Trophoblast cell (in vitro differentiated cells and primary cell): ENCODE measurements around the gene SAMD5.

Experiments used
- DNase-seq, 2 donors: peaks; one replicate each; pipeline ENCODE4 v3.0.0-alpha.2; 2016
- H2AFZ ChIP-seq: 2 replicates; pipeline ENCODE4 v1.6.1; 2013; ENCODE audit warnings: low read length, moderate library complexity, mild to moderate bottlenecking; ENCODE audit not compliant: insufficient read depth, poor library complexity
- H2AK5ac ChIP-seq: 2 replicates; pipeline ENCODE4 v1.6.1; 2013; ENCODE audit warnings: mild to moderate bottlenecking, low read length
- H2BK120ac ChIP-seq: 2 replicates; pipeline ENCODE4 v1.6.1; 2013; ENCODE audit warnings: low read length, mild to moderate bottlenecking, moderate library complexity; ENCODE audit not compliant: insufficient read depth, poor library complexity
- H2BK12ac ChIP-seq: 2 replicates; pipeline ENCODE4 v1.6.1; 2013; ENCODE audit warnings: mild to moderate bottlenecking, low read length, moderate library complexity
- H2BK5ac ChIP-seq: 2 replicates; pipeline ENCODE4 v1.6.1; 2013; ENCODE audit warnings: low read length, low read depth, moderate library complexity, mild to moderate bottlenecking; ENCODE audit not compliant: poor library complexity
- H3K14ac ChIP-seq: 2 replicates; pipeline ENCODE4 v1.6.1; 2013; ENCODE audit warnings: mild to moderate bottlenecking, low read length
- H3K18ac ChIP-seq: 2 replicates; pipeline ENCODE4 v1.6.1; 2013; ENCODE audit warnings: mild to moderate bottlenecking, low read length
- H3K23ac ChIP-seq: 2 replicates; pipeline ENCODE4 v1.6.1; 2013; ENCODE audit warnings: low read length
- H3K27ac ChIP-seq: 2 replicates; pipeline ENCODE4 v1.5.1; 2013; ENCODE audit warnings: low read depth, mild to moderate bottlenecking, inconsistent platforms, low read length, moderate library complexity
- H3K27me3 ChIP-seq: 2 replicates; pipeline ENCODE4 v1.6.1; 2013; ENCODE audit warnings: inconsistent platforms, mild to moderate bottlenecking, low read length, moderate library complexity; ENCODE audit not compliant: insufficient read depth
- H3K36me3 ChIP-seq, 2 experiments: 1 replicate in 1 of 2; 2 replicates in 1 of 2; pipeline ENCODE4 v1.6.1; 2013; ENCODE audit warnings: low read length in 2 of 2, mild to moderate bottlenecking in 2 of 2, moderate library complexity in 1 of 2; ENCODE audit not compliant: insufficient read depth in 2 of 2, control insufficient read depth in 1 of 2
- H3K4ac ChIP-seq: 2 replicates; pipeline ENCODE4 v1.6.1; 2013; ENCODE audit warnings: low read depth, mild to moderate bottlenecking, low read length, moderate library complexity
- H3K4me1 ChIP-seq, 2 experiments: 1 replicate in 1 of 2; 2 replicates in 1 of 2; pipeline ENCODE4 v1.6.1; 2013; ENCODE audit warnings: low read length in 2 of 2, mild to moderate bottlenecking in 2 of 2, moderate library complexity in 1 of 2; ENCODE audit not compliant: insufficient read depth in 2 of 2, control insufficient read depth in 1 of 2
- H3K4me2 ChIP-seq: 2 replicates; pipeline ENCODE4 v1.6.1; 2013; ENCODE audit warnings: inconsistent platforms, mild to moderate bottlenecking, low read length, moderate library complexity
- H3K4me3 ChIP-seq: 2 replicates; pipeline ENCODE4 v1.5.1; 2013; ENCODE audit warnings: mild to moderate bottlenecking, low read depth, low read length, inconsistent platforms
- H3K79me1 ChIP-seq: one replicate; pipeline ENCODE4 v1.6.1; 2013; ENCODE audit warnings: low read length
- H3K79me2 ChIP-seq: 2 replicates; pipeline ENCODE4 v1.6.1; 2013; ENCODE audit warnings: low read length, mild to moderate bottlenecking; ENCODE audit not compliant: control insufficient read depth, insufficient read depth, poor library complexity
- H3K9ac ChIP-seq: 2 replicates; pipeline ENCODE4 v1.6.1; 2013; ENCODE audit warnings: mild to moderate bottlenecking, low read length
- H3K9me3 ChIP-seq: 2 replicates; pipeline ENCODE4 v1.6.1; 2013; ENCODE audit warnings: low read depth, mild to moderate bottlenecking, control low read depth, inconsistent platforms, low read length; ENCODE audit not compliant: insufficient read depth
- H4K12ac ChIP-seq: 2 replicates; pipeline ENCODE4 v1.6.1; 2013; ENCODE audit warnings: low read depth, mild to moderate bottlenecking, low read length, moderate library complexity
- H4K8ac ChIP-seq: 2 replicates; pipeline ENCODE4 v1.6.1; 2013; ENCODE audit warnings: low read depth, mild to moderate bottlenecking, low read length, moderate library complexity
- H4K91ac ChIP-seq: one replicate; pipeline ENCODE4 v1.6.1; 2013; ENCODE audit warnings: low read depth, mild to moderate bottlenecking, low read length, moderate library complexity
- WGBS: extraction: QIAGEN DNeasy Blood & Tissue Kit; methylation state at CpG from one replicate; pipeline ENCODE4 v1.1.7; 2013; ENCODE audit warnings: missing lambda C conversion rate; ENCODE audit not compliant: insufficient read length, insufficient coverage; ENCODE audit errors: extremely low coverage; 5-methylcytosine and 5-hydroxymethylcytosine counted together

The SAMD5 gene

GRCh38 chr6:147508866-147509608 lies 547 bp downstream of the SAMD5 start:
- H3K27ac ChIP-seq, result no peak overlapping the region
- no peak overlapping the region for H3K23ac ChIP-seq
- no peak overlapping the region for H2BK120ac ChIP-seq
- no peak overlapping the region for H2BK5ac ChIP-seq
- H2AFZ ChIP-seq, result peak overlapping the region; percentile 4
- H3K27me3 ChIP-seq, result peaks cover 22% of the 10 kb centered on the region
- peaks cover 4% of the 10 kb centered on the region for H3K79me2 ChIP-seq
- peak overlapping the region; percentile 1 for H4K8ac ChIP-seq
- peak overlapping the region; percentile 82 for H3K4me3 ChIP-seq
- H4K12ac ChIP-seq, result no peak overlapping the region
- peak overlapping the region; percentile 20 for H3K9ac ChIP-seq
- H2AK5ac ChIP-seq, result no peak overlapping the region
- H3K36me3 ChIP-seq, result no peaks in the 10 kb centered on the region
- DNase-seq, result no peak
- no peak overlapping the region for H3K4ac ChIP-seq
- no peak overlapping the region for H4K91ac ChIP-seq
- H3K4me2 ChIP-seq, result peak overlapping the region; percentile 91
- peak overlapping the region; percentile 18 for H2BK12ac ChIP-seq
- H3K9me3 ChIP-seq, result no peaks in the 10 kb centered on the region
- WGBS, result no CpG with 5 or more reads among the region's 73 CpGs
- H3K4me1 ChIP-seq, result peaks cover 4 to 10% of the 10 kb centered on the region in 2 experiments
- H3K18ac ChIP-seq, result peak overlapping the region; percentile 37
- H3K14ac ChIP-seq, result peak overlapping the region; percentile 46
- H3K79me1 ChIP-seq, result no peaks in the 10 kb centered on the region

GRCh38 chr6:147509891-147510290 lies 1.4 kb downstream of the SAMD5 start:
- peak overlapping the region; percentile 23 for H3K4me3 ChIP-seq
- no peaks in the 10 kb centered on the region for H3K36me3 ChIP-seq
- H3K27me3 ChIP-seq, result peaks cover 22% of the 10 kb centered on the region
- no peak overlapping the region for H2BK5ac ChIP-seq
- no CpG with 5 or more reads among the region's 7 CpGs for WGBS
- H3K79me2 ChIP-seq, result peaks cover 4% of the 10 kb centered on the region
- H3K14ac ChIP-seq, result no peak overlapping the region
- no peak overlapping the region for H3K23ac ChIP-seq
- H3K18ac ChIP-seq, result no peak overlapping the region
- H3K4ac ChIP-seq, result no peak overlapping the region
- H4K8ac ChIP-seq, result no peak overlapping the region
- DNase-seq, result no peak
- H4K12ac ChIP-seq, result no peak overlapping the region
- H3K9me3 ChIP-seq, result no peaks in the 10 kb centered on the region
- no peak overlapping the region for H3K27ac ChIP-seq
- H3K9ac ChIP-seq, result no peak overlapping the region
- H3K4me1 ChIP-seq, result peaks cover 4 to 10% of the 10 kb centered on the region in 2 experiments
- H2BK120ac ChIP-seq, result no peak overlapping the region
- no peaks in the 10 kb centered on the region for H3K79me1 ChIP-seq
- no peak overlapping the region for H4K91ac ChIP-seq
- H2BK12ac ChIP-seq, result no peak overlapping the region
- H2AFZ ChIP-seq, result no peak overlapping the region
- H2AK5ac ChIP-seq, result no peak overlapping the region
- H3K4me2 ChIP-seq, result peak overlapping the region; percentile 91

- Histone ChIP-seq H3K18ac (no peak overlapping the region), H2AK5ac (no peak overlapping the region), H3K4ac (no peak overlapping the region), H3K27ac (no peak overlapping the region), H3K27me3 (peaks cover 22% of the 10 kb centered on the region), H4K12ac (no peak overlapping the region), H3K9ac (no peak overlapping the region), H2BK12ac (no peak overlapping the region), H3K4me3 (peak overlapping the region; percentile 55), H3K4me2 (peak overlapping the region; percentile 11), H3K4me1 (peaks cover 4 to 10% of the 10 kb centered on the region in 2 experiments), H3K79me2 (peaks cover 4% of the 10 kb centered on the region), H4K91ac (no peak overlapping the region), H3K14ac (no peak overlapping the region), H3K79me1 (no peaks in the 10 kb centered on the region), H3K36me3 (no peaks in the 10 kb centered on the region), H2BK5ac (no peak overlapping the region), H2AFZ (no peak overlapping the region), H4K8ac (no peak overlapping the region), H2BK120ac (no peak overlapping the region), H3K23ac (no peak overlapping the region), H3K9me3 (no peaks in the 10 kb centered on the region)
- DNase-seq, result no peak
- WGBS, result no CpG with 5 or more reads among the region's 5 CpGs
These were observed 2.6 kb downstream of the SAMD5 start for GRCh38 chr6:147510929-147511590.

- H3K4me1 ChIP-seq, result peaks cover 0 to under 1% of the 10 kb centered on the region in 2 experiments
- no peak overlapping the region for H3K23ac ChIP-seq
- no peak overlapping the region for H4K8ac ChIP-seq
- H3K36me3 ChIP-seq, result no peaks in the 10 kb centered on the region
- no peak overlapping the region for H2BK12ac ChIP-seq
- WGBS, result no CpG with 5 or more reads among the region's 2 CpGs
- H3K4ac ChIP-seq, result no peak overlapping the region
- no peak for DNase-seq
- no peaks in the 10 kb centered on the region for H3K79me1 ChIP-seq
- H3K79me2 ChIP-seq, result no peaks in the 10 kb centered on the region
- H3K14ac ChIP-seq, result no peak overlapping the region
- H2AK5ac ChIP-seq, result no peak overlapping the region
- H2AFZ ChIP-seq, result no peak overlapping the region
- no peak overlapping the region for H3K4me2 ChIP-seq
- H3K9ac ChIP-seq, result no peak overlapping the region
- no peak overlapping the region for H4K12ac ChIP-seq
- no peak overlapping the region for H3K27ac ChIP-seq
- H3K18ac ChIP-seq, result no peak overlapping the region
- no peak overlapping the region for H2BK5ac ChIP-seq
- H3K9me3 ChIP-seq, result no peaks in the 10 kb centered on the region
- H3K27me3 ChIP-seq, result peaks cover 5% of the 10 kb centered on the region
- no peak overlapping the region for H3K4me3 ChIP-seq
- no peak overlapping the region for H4K91ac ChIP-seq
- H2BK120ac ChIP-seq, result no peak overlapping the region
These were observed 6.3 kb downstream of the SAMD5 start for GRCh38 chr6:147514831-147515230.
